SU-DHL-6 (cell line): ENCODE data around the gene LOX.

ENCODE experiments used
- H2AFZ ChIP-seq: fragments of 200-600 bp; sonication (generic); 2 replicates; pipeline ENCODE4 v1.6.1; 2014; ENCODE audit warnings: low read depth, mild to moderate bottlenecking, moderate library complexity, mixed read lengths, antibody characterized with exemption, low read length; ENCODE audit not compliant: severe bottlenecking
- H3F3A ChIP-seq: fragments of 200-600 bp; shearing (Covaris generic); 2 replicates; pipeline ENCODE4 v1.6.0; 2016; ENCODE audit warnings: antibody characterized with exemption, mild to moderate bottlenecking; ENCODE audit not compliant: insufficient read depth
- H3K27ac ChIP-seq: fragments of 200-600 bp; sonication (generic); 2 replicates; pipeline ENCODE4 v1.5.1; 2016; ENCODE audit warnings: low read depth, mild to moderate bottlenecking, low read length, moderate library complexity, mixed read lengths
- H3K27me3 ChIP-seq: fragments of 200-600 bp; sonication (generic), shearing (Covaris generic); 2 replicates; pipeline ENCODE4 v1.6.0; 2014; ENCODE audit warnings: mild to moderate bottlenecking, low read length
- H3K36me3 ChIP-seq: fragments of 200-600 bp; sonication (generic); 2 replicates; pipeline ENCODE4 v1.6.1; 2014; ENCODE audit warnings: mild to moderate bottlenecking, low read length, mixed read lengths
- H3K4me2 ChIP-seq: fragments of 300-600, 200-600 bp; shearing (Covaris generic), sonication (generic); 2 replicates; pipeline ENCODE4 v1.6.0; 2014; ENCODE audit warnings: low read length, low read depth, mild to moderate bottlenecking; ENCODE audit not compliant: poor library complexity, severe bottlenecking
- H3K4me3 ChIP-seq: fragments of 200-600 bp; sonication (generic); 2 replicates; pipeline ENCODE4 v1.5.1; 2014; ENCODE audit warnings: antibody characterized with exemption, low read length, mild to moderate bottlenecking, mixed read lengths; ENCODE audit not compliant: insufficient read depth, poor library complexity, severe bottlenecking
- H3K79me2 ChIP-seq: fragments of 200-600 bp; sonication (generic); 2 replicates; pipeline ENCODE4 v1.6.1; 2014; ENCODE audit warnings: mild to moderate bottlenecking, low read length, moderate library complexity; ENCODE audit not compliant: insufficient read depth
- H3K9ac ChIP-seq: fragments of 200-600 bp; sonication (generic); 2 replicates; pipeline ENCODE4 v1.7.0; 2014; ENCODE audit warnings: mild to moderate bottlenecking, low read length
- H3K9me2 ChIP-seq: fragments of 200-600 bp; sonication (generic); replicated peaks from 2 replicates; pipeline ENCODE4 v1.6.1; 2014; ENCODE audit warnings: low read length; ENCODE audit not compliant: insufficient read depth
- H3K9me3 ChIP-seq: fragments of 200-600 bp; sonication (generic); 2 replicates; pipeline ENCODE4 v1.6.1; 2014; ENCODE audit warnings: low read length, mixed read lengths; ENCODE audit not compliant: insufficient read depth
- H4K20me1 ChIP-seq: fragments of 200-600 bp; sonication (generic); 2 replicates; pipeline ENCODE4 v1.6.1; 2014; ENCODE audit warnings: low read depth, mild to moderate bottlenecking, antibody characterized with exemption, low read length, moderate library complexity, mixed read lengths
- EZH2phosphoT487 ChIP-seq: fragments of 200-600 bp; sonication (generic), shearing (Covaris generic); conservative IDR thresholded peaks from 2 replicates; pipeline ENCODE4 v1.6.1; 2018; ENCODE audit warnings: mild to moderate bottlenecking, antibody characterized with exemption, low read length, moderate library complexity, mixed read lengths
- TF ChIP-seq, protein P1 (sequence below): fragments of 200-600 bp; sonication (generic); IDR thresholded peaks from one replicate; pipeline ENCODE4 v1.5.1; 2017; ENCODE audit warnings: antibody characterized with exemption, mild to moderate bottlenecking, low read length, moderate library complexity; ENCODE audit not compliant: insufficient read depth, poor library complexity, severe bottlenecking

Gene LOX, protein sequence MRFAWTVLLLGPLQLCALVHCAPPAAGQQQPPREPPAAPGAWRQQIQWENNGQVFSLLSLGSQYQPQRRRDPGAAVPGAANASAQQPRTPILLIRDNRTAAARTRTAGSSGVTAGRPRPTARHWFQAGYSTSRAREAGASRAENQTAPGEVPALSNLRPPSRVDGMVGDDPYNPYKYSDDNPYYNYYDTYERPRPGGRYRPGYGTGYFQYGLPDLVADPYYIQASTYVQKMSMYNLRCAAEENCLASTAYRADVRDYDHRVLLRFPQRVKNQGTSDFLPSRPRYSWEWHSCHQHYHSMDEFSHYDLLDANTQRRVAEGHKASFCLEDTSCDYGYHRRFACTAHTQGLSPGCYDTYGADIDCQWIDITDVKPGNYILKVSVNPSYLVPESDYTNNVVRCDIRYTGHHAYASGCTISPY

DNA sequence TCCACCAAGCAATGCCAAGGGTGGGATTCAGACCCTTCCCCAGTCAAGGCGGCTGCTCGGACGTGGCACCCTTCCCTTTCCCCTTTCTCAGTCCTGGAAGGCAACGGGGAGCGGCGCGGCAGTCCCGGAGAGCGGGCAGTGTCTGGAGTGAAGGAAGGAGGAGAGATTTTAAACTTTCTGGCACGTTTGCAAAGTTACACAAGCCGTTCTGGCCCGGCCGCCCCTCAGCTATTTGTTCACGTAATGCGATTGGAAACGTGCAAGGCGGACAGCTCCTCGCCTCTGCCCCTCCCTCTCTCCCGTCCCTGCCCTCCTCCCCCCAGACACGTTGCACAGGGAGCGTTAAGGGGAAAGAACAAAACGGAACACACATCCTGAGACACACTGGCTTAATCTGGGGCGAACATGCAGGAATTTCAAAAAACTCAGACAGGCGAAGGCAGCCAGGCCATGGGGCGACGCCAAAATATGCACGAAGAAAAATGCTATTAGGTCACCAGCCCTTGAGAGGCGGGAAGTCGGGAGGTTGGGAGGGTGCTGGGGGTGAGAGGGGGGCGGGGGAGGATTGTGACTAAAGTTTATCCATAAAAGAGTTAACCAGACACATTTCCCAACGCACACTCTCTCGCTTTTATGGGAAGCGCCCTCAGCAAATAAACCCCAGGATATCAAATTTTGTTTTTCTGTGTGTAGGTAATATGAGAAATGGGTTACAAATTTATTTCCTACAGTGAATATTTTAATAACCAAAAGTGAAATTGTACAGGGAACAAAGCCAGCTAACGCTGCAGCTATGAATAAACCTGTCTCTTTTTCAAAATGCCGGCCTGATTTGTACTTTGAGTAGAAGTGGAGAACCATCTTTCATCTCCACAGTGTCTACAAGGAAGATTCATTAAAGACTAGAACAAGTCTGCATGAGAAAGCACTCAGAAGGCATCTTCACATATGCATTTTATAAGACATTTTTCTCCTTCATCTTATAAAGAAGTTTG is at the start of gene LOX:
TSS of gene LOX (minus strand) at position 144 of the 995 bp plus-strand sequence. CDS start 274 bp downstream, outside the sequence.
- no peak within 1 kb of the TSS for H2AFZ ChIP-seq

DNA sequence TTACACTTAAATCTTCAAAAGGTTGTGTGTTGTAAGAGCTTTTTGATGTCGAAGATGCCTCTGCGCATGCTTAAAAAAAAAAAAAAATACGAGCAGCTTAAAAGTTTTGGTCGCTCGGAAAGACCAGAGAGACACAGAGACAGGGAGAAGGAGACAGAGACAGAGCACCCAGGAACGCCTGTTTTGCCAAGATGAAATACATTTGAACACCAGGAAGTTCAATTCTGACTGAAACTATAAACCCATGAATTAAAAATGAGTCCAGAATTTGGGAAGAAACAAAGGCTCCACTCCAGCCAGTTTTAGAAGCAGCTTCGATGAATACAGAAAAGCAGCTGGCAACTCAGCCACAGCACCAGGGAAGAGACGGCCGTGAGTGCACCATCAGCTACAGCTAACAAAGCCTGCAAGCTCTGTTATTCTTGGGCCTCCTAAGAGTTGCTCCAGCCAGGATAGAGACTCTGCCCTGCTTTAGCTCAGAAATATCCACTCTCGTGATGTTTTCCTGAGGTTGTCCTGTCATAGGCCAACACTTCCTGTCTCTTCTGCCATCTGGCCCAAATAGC is 48.8 kb upstream of the LOX start:
- Histone ChIP-seq H3K4me3 (no peak overlapping the region), H3K4me2 (no peak overlapping the region), H2AFZ (no peak overlapping the region)

More for the DNA sequence above, at the start of gene LOX:
- no peak within 1 kb of the TSS for H3K9ac ChIP-seq
- H3K27me3 ChIP-seq, result no peaks in the 10 kb centered on the region
- no peak within 1 kb of the TSS for H3K27ac ChIP-seq
- H4K20me1 ChIP-seq, result no peaks in the 10 kb centered on the region
- H3K9me2 ChIP-seq, result no peaks in the 10 kb centered on the region
- no peaks in the 10 kb centered on the region for H3F3A ChIP-seq
- H3K4me2 ChIP-seq, result no peak within 1 kb of the TSS
- no peak within 1 kb of the TSS for H3K4me3 ChIP-seq
- H3K9me3 ChIP-seq, result no peaks in the 10 kb centered on the region
- no peak for TF ChIP-seq EZH2phosphoT487
- TF ChIP-seq, protein P1, sequence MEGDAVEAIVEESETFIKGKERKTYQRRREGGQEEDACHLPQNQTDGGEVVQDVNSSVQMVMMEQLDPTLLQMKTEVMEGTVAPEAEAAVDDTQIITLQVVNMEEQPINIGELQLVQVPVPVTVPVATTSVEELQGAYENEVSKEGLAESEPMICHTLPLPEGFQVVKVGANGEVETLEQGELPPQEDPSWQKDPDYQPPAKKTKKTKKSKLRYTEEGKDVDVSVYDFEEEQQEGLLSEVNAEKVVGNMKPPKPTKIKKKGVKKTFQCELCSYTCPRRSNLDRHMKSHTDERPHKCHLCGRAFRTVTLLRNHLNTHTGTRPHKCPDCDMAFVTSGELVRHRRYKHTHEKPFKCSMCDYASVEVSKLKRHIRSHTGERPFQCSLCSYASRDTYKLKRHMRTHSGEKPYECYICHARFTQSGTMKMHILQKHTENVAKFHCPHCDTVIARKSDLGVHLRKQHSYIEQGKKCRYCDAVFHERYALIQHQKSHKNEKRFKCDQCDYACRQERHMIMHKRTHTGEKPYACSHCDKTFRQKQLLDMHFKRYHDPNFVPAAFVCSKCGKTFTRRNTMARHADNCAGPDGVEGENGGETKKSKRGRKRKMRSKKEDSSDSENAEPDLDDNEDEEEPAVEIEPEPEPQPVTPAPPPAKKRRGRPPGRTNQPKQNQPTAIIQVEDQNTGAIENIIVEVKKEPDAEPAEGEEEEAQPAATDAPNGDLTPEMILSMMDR, result no peak
- H3K36me3 ChIP-seq, result no peaks in the 10 kb centered on the region
- no peaks in the 10 kb centered on the region for H3K79me2 ChIP-seq

DNA sequence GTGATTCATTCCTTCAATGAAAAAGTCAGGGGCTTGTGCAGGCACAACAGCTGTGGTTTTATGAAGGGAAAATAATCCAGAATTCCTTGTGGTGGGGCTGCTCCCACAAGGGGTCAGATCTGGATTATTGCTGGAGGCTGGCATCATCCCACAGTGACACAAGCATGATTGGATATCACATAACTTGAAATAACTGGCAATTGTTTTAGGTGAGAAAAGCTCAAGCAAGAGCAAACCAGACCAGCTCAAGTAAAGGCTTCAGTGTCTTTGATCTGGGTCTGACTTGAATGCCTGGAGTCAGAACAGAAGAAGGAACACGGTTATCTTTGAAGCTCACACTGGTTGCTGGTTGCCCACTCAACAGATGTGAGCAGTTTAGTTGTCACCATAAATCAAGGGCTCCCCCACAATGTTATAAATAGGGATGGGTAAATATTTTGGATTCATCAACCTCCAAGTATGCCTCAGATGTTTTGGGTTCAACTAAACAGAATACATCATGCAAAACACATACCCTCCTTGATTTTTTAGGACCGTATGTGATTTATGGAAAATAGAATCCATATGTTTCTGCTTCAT is 48.2 kb upstream of the LOX start:
- Histone ChIP-seq H3K4me2 (no peak overlapping the region), H3K27ac (no peak overlapping the region), H3K4me3 (no peak overlapping the region), H2AFZ (no peak overlapping the region), H3K79me2 (no peaks in the 10 kb centered on the region), H3K9me3 (no peaks in the 10 kb centered on the region), H3K9ac (no peak overlapping the region), H4K20me1 (no peaks in the 10 kb centered on the region), H3K9me2 (no peaks in the 10 kb centered on the region), H3K27me3 (no peaks in the 10 kb centered on the region), H3F3A (no peaks in the 10 kb centered on the region), H3K36me3 (no peaks in the 10 kb centered on the region)
- TF ChIP-seq, protein P1, result no peak
- no peak for TF ChIP-seq EZH2phosphoT487

More for the DNA sequence above, 48.8 kb upstream of the LOX start:
- Histone ChIP-seq H3K27ac (no peak overlapping the region), H4K20me1 (no peaks in the 10 kb centered on the region), H3K9ac (no peak overlapping the region), H3K36me3 (no peaks in the 10 kb centered on the region), H3K9me3 (no peaks in the 10 kb centered on the region), H3F3A (no peaks in the 10 kb centered on the region), H3K27me3 (no peaks in the 10 kb centered on the region), H3K79me2 (no peaks in the 10 kb centered on the region), H3K9me2 (no peaks in the 10 kb centered on the region)
- no peak for TF ChIP-seq EZH2phosphoT487
- TF ChIP-seq, protein P1, result no peak
